Type B pancreatic cell (in vitro differentiated cells): ENCODE data around the gene NSDHL. TPM values are rescaled to one million over a fixed set of nuclear protein-coding genes. Genes with fewer than 3 reads are reported as not detected.

Experiments used
- DNase-seq: peaks from one replicate; pipeline ENCODE4 v3.0.0; 2021; ENCODE audit warnings: mixed read lengths; ENCODE audit not compliant: unreplicated experiment; ENCODE audit errors: extremely low spot score
- H3K27ac Mint-ChIP-seq: 2 replicates; pipeline ENCODE4 v1.8.0; 2021; ENCODE audit warnings: mild to moderate bottlenecking, mixed read lengths
- H3K27me3 Mint-ChIP-seq: 2 replicates; pipeline ENCODE4 v1.8.0; 2021; ENCODE audit warnings: mixed read lengths
- H3K36me3 Mint-ChIP-seq: 2 replicates; pipeline ENCODE4 v1.8.0; 2021; ENCODE audit warnings: mixed read lengths
- H3K4me1 Mint-ChIP-seq: one replicate; pipeline ENCODE4 v1.8.0; 2021; ENCODE audit warnings: mixed read lengths; ENCODE audit not compliant: unreplicated experiment
- H3K4me3 Mint-ChIP-seq: 2 replicates; pipeline ENCODE4 v1.8.0; 2021; ENCODE audit warnings: mild to moderate bottlenecking, mixed read lengths
- H3K9me3 Mint-ChIP-seq: 2 replicates; pipeline ENCODE4 v1.8.0; 2021; ENCODE audit warnings: mixed read lengths
- CTCF ChIP-seq: fragments of 200-600 bp; sonication (generic); conservative IDR thresholded peaks from 2 replicates; pipeline ENCODE4 v1.5.0; 2021; ENCODE audit warnings: antibody characterized with exemption, mild to moderate bottlenecking
- total RNA-seq: library from RNA; stranded (reverse); gene quantifications from 2 replicates; pipeline ENCODE4 v1.2.1, GENCODE V29; 2021; ENCODE audit warnings: low replicate concordance

The NSDHL gene
- total RNA-seq, 1 donor from 2014 or later = 27.5 TPM

- Mint-ChIP-seq H3K4me1 (peaks cover 5% of the 10 kb centered on the region), H3K36me3 (no peaks in the 10 kb centered on the region), H3K9me3 (no peaks in the 10 kb centered on the region), H3K27me3 (peaks cover 5% of the 10 kb centered on the region), H3K4me3 (no peak overlapping the region), H3K27ac (no peak overlapping the region)
- TF ChIP-seq CTCF = no peak
- no peak for DNase-seq
Measured at GRCh38 chrX:152892499-152892898, 61.6 kb downstream of the NSDHL start.

GRCh38 chrX:152892999-152893891 lies 62.4 kb downstream of the NSDHL start:
- Mint-ChIP-seq H3K4me1 (peaks cover 5% of the 10 kb centered on the region), H3K27me3 (peaks cover 5% of the 10 kb centered on the region), H3K9me3 (no peaks in the 10 kb centered on the region), H3K27ac (no peak overlapping the region), H3K36me3 (no peaks in the 10 kb centered on the region), H3K4me3 (no peak overlapping the region)
- TF ChIP-seq CTCF = no peak
- no peak for DNase-seq

DNA sequence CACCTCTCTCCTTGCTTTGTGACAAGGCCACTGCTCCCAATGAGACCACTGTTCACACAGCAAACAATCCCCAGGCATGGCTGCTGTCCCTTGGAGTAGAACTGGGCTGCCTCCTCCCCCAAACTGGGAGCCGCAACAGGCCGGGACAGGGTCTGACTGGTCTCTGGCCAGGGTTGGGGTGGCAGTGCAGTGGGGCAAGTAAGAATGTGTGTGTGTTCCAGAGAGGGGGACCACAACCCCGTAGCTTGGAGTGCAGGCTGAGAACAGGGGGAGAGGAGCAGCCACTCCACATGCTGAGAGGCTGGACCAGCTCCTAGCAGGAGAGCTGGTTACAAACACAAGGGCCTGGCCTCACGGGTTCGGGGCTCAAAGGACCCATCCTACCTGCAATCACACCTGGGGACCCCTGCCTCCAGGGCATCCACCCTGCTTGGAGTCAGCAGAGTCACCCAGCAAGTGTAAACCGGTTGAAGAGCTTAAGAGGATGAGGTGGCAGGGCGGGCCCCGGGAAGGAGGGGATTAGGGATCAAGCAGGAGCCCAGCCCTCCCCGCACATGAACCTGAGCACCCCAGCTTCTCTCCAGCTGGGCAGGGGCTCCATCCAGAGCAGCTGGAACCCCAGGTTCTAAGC lies 63.2 kb downstream of the NSDHL start:
- H3K4me1 Mint-ChIP-seq = peaks cover 5% of the 10 kb centered on the region
- H3K9me3 Mint-ChIP-seq = no peaks in the 10 kb centered on the region
- no peak overlapping the region for H3K27ac Mint-ChIP-seq
- H3K36me3 Mint-ChIP-seq = no peaks in the 10 kb centered on the region
- TF ChIP-seq CTCF = no peak
- peaks cover 5% of the 10 kb centered on the region for H3K27me3 Mint-ChIP-seq
- H3K4me3 Mint-ChIP-seq = no peak overlapping the region
- DNase-seq = no peak

DNA sequence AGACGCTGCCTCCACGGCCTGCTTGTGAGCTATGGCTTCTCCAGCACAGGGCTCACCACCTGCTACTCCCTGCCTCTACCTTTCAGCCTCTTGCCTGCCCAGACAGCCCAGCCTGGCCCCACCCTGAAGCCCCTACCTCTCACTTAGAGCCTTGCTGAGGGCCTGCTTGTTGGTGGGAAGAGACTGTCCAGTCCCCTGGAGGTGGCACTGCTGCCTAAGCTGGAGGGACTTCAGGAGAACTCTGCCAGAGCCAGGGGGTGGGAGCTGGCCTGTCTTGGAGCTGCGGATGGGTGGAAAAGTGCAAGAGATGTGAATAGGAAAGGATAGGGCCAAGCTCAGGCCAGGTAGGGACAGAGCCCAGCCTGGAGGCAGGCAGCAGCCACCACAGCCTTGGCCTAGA lies 64.3 kb downstream of the NSDHL start:
- no peak for DNase-seq
- H3K36me3 Mint-ChIP-seq = no peaks in the 10 kb centered on the region
- H3K4me3 Mint-ChIP-seq = peak overlapping the region; percentile 68
- peak overlapping the region; percentile 92 for H3K27ac Mint-ChIP-seq
- TF ChIP-seq CTCF = no peak
- H3K9me3 Mint-ChIP-seq = no peaks in the 10 kb centered on the region
- peaks cover 5% of the 10 kb centered on the region for H3K27me3 Mint-ChIP-seq
- peaks cover 5% of the 10 kb centered on the region for H3K4me1 Mint-ChIP-seq

- Mint-ChIP-seq H3K27ac (peak overlapping the region; percentile 92), H3K9me3 (no peaks in the 10 kb centered on the region), H3K4me1 (peaks cover 5% of the 10 kb centered on the region), H3K4me3 (peak overlapping the region; percentile 80), H3K36me3 (no peaks in the 10 kb centered on the region), H3K27me3 (peaks cover 4% of the 10 kb centered on the region)
- DNase-seq = no peak
- no peak for TF ChIP-seq CTCF
Measured at GRCh38 chrX:152895724-152896420, 65.0 kb downstream of the NSDHL start.
